Hematopoietic multipotent progenitor cell treated with erythropoietin and hydrocortisone succinate and interleukin-3 and kit ligand, for 17 days (in vitro differentiated cells): ENCODE data around the gene STAT4.
"Not testable (repeated sequence)": the region's sequence is repeated elsewhere in the genome, so short reads cannot be mapped to it uniquely, and the experiment has no call there.

Experiments used
- DNase-seq: peaks from one replicate; pipeline ENCODE4 v3.0.0-alpha.2; 2015; ENCODE audit warnings: low spot score

STAT4 gene

DNA sequence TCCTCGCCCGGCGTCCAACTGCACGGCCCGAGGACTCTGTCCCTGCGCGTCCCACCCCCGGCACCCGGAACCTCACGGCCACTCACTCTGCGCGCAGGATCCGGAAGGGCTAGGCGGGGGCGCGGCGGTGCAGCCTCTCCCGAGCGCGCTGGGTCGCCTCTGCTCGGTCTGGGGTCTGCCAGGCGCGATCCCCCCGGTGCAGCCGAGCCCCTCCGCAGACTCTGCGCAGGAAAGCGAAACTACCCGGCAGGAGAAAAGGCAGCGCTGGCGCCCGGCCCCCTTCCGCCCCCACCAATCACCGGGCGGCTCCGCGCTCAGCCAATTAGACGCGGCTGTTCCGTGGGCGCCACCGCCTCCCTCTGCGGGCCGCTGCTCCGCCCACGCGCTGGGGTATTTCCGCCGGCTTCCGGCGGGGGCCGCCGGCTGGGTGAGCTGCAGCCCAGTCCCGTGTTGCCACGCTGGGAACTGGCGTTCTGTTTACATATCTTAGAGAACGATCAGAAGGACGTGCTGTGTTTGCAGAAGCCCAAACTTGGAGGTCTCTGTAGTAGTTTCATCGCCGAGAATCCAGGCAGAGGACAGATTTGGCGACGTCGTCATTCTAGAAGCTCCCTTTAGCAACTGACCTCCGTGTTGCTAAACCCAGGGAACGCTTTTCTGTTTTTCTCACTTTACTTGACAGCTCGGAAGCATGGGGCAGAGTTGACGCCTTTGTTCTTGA, 136.7 kb downstream of the STAT4 start, which contains the start of gene STAT1:
Gene STAT1, minus strand, starts transcription at position 240 of the 721 bp plus-strand sequence. CDS start 4,168 bp downstream, outside the sequence.
- peak; percentile 92 for DNase-seq

GRCh38 chr2:191013682-191013931, 137.2 kb downstream of the STAT4 start:
- DNase-seq = no peak

DNA sequence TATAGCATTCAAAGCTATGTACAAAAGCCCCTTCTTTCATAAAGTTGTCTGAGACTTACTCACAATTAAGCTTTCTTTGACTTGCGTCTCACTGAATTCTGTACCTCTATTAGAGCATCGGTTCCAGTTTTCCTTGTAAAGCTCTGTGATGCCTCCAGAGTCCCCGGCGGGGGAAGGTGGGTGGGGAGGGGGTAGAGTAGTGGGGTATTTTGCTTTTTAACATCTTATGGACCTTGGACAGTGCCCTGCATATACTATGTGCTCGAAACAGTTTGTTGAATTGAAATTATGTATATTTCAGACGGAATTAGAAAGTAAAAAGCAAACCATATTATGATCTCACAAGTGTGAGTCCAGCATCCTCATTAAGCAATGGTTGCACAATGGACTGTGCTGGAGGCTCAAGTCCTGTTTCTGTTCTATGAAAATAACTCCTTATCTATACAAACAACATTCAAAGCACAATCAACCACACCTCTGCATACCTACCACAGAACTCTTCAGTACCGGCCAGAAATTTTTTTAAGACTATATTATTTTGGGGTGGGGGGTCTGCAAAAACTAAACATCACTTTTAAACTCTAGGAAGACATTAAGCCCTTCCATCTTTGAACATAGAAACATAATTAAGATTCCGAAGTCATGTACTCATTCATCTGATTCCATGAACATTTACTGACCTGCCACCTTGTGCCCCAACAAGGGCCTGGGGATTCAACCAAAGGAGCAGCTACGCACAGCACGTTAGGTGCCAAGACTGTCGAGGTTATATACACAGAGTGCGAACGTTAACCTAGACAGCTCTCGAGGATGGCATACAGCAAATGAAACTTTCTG, 137.7 kb downstream of the STAT4 start:
- no peak for DNase-seq

GRCh38 chr2:191012346-191012745, 138.4 kb downstream of the STAT4 start:
- no peak for DNase-seq

DNA sequence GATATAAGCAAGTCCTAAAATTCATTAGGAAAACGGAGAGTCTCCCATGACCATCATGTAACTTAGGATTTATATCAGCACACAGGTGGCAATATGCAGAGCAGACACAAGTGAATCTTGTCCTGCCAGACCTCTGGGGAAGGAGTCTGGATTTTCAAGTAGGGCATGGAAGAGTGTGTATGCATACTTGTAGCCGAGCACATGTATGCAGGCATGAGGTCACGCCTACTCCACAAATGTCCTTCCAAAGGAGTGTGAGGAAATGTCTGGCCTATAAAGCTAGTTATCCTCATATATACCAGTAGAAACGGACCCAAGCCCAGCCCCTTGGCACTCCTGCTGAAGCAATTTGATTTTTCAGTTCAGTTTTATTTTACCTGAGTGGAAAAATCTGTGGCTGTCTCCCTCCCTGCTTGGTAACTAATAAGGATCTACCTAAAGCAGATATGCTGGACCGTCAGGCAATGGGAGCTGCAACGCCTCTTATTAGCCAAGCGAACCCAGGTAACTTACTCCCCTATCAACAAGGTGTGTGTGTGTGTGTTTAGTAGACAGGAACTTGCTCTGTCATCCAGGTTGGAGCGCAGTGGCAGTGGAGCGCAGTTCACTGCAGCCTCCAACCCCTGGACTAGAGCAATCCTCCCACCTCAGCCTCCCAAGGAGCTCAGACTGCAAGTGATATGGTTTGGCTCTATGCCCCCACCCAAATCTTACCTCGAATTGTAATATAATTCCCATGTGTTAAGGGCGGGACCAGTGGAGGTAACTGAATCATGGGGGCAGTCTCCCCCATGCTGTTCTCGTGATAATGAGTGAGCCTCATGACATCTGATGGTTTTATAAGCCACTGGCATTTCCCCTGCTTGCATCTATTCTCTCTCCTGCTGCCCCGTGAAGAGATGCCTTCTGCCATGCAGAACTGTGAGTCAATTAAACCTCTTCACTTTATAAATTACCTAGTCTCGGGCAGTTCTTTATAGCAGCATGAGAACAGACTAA, 139.6 kb downstream of the STAT4 start:
- DNase-seq = no peak

DNA sequence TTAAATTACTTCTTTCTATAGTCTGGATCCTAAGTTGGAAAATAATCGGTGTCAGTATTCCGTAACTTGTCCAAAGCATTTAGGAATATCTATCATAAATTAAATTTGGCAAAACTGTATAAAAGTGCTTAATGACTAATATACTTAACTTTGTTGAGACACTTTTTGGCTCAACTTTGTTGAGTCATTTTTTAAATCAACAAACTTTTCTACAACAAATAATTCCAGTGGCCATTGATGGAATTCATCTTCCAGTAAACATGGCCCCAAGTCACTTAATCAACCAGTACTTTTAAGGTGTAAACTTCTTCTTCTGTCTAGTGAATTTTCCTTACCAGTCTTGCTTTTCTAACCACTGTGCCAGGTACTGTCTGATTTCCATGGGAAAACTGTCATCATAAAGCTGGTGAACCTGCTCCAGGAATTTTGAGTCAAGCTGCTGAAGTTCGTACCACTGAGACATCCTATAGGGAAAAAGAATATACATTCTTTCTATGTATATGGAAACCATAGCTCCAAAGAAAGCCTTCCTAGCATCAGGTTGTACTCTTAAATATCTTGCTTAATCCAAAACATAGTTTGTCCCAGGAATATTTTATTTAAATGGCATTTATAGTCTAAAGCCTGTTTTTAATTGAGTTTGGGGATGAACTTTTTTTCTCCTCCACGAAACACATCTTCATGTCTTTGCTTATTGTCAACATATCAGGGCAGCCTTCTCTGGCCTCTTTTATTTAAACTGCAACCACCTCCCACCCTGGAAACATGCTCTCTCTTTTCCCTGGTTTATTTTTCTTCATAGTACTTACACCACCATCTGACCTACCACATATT, 141.0 kb downstream of the STAT4 start:
- DNase-seq = no peak

DNA sequence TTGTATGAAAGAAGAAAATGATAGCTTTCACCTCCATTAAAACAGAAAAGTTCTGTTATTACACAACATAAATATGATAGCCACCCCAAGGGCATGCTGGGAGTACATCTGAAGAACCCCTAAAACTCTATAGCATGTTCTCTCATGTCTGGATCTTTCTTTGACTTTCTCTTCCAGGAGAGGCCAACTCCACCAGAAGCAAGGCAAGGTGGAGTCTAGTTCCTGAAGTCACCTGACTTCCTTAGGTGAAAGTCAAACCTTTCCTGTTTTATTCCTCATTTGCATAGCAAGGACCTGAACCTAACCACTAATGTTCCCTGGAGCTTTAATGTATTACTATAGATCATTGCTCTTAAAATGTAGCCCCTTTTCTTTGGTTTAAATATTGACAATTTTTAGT, 142.5 kb downstream of the STAT4 start:
- no peak for DNase-seq

GRCh38 chr2:191006997-191007783, 143.6 kb downstream of the STAT4 start:
- no peak for DNase-seq

- DNase-seq = no peak
Observed at GRCh38 chr2:191006297-191006696, 144.5 kb downstream of the STAT4 start.

GRCh38 chr2:191003405-191004309, 147.1 kb downstream of the STAT4 start:
- no peak for DNase-seq

DNA sequence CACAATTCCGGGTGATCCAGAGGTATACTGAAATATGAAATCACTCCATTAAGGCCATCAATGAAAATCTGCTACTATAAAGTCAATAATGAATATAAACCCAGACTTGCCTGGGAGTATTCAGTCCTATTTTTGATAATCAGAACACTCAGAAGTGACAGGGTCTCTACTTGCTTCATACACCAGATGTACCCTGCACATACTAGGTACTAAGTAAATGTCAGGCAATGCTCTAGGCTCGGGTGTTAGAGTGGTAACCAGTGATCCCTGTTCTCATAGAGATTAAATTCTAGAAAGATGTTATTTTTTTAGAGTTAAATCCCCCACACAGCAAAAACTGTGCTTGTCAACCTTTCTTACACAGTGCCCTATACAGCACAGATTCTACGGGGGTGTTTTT, 149.2 kb downstream of the STAT4 start:
- no peak for DNase-seq

DNA sequence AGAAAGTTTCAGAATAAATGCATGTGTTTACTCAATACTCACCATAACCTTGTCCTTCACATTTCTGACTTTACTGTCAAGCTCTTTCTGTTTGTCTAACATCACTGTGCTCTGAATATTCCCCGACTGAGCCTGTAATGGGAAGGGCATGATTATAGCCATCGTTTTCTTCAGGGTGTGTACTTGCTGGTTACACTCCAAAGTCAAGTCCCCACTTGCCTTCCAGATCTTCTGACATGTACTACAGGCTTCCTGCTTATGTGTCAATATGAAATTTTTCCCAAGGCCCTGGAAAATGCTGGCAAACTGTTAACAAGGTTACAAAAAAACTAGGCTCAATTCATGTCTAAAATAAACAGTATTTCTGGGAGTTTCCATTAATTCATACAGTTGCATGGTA, 149.8 kb downstream of the STAT4 start:
- no peak for DNase-seq

- no peak for DNase-seq
Observed at GRCh38 chr2:190999949-191000665, 150.7 kb downstream of the STAT4 start.

GRCh38 chr2:190999058-190999457, 151.7 kb downstream of the STAT4 start:
- DNase-seq = no peak

DNA sequence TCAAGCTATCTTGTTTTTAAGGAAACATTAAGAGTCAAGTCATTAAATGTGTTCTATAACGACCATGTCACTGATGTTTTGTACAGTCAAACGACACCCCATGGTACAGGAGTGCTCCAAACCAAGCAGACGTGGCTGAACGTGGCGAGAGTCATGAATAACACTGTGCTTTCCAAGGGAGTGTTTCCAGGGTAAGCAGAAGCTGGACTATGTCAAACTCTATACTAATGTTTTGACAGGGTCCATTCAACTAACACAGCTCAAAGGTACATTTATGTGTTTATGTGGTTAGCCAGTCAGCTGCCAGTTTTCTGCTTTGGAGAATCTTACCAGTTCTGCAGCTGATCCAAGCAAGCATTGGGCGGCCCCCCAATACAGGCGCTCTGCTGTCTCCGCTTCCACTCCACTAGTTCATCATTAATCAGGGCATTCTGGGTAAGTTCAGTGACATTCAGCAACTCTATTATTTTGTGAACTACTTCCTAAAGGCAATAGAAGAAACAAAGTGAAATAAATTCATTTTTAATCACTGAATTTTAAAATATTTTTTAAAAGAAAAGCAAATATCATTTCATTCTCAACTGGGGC, 153.2 kb downstream of the STAT4 start:
- DNase-seq = no peak

DNA sequence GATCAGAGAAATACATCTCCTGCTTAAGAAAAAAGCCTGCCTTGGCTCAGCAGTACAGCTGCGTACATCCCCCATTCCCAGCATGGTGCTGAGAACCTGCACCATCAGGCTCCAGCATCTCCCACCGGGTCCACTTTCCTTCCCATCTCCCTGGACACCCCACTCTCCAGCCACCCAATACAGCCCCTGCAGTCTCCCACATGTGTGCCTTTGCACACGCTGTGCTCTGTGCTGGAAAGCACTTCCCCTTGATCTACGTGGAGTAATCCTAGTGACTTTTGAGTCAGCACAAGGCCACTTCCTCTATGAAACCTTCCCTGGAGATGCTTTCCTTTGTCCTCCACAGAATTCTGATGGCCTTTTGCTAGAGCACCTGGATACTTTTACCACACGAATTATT, 153.8 kb downstream of the STAT4 start:
- no peak for DNase-seq

- peak; percentile 75 for DNase-seq
Observed at GRCh38 chr2:190996338-190996946, 154.4 kb downstream of the STAT4 start.

DNA sequence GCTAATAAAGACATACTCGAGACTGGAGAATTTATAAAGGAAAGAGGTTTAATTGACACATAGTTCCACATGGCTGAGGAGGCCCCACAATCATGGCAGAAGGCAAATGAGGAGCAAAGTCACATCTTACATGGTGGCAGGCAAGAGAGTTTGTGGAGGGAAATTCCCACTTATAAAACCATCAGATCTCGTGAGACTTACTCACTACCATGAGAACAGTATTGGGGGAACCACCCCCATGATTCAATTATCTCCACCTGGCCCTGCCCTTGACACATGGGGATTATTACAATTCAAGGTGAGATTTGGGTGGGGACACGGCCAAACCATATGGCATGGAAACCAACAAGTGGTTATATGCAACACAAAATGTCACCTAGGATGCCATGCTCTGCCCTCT, 155.5 kb downstream of the STAT4 start:
- DNase-seq = not testable (repeated sequence)
